CD8-positive, alpha-beta memory T cell (primary cell): Measurements from ENCODE around the gene CDH24. TPM values are rescaled to one million over a fixed set of nuclear protein-coding genes. Genes with fewer than 3 reads are reported as not detected.

Experiments used
- CTCF ChIA-PET: fragments of 350-600 bp; sonication (Branson Sonifier 250); formaldehyde crosslinking; loops from one replicate; lab custom pipeline; 2021; ENCODE audit warnings: antibody characterized with exemption; lab: Charles Lee
- POLR2A ChIA-PET: fragments of 350-600 bp; sonication (Branson Sonifier 250); formaldehyde crosslinking; loops from one replicate; lab custom pipeline; 2021; ENCODE audit warnings: antibody characterized with exemption; lab: Charles Lee
- DNase-seq, 5 donors: peaks; one replicate each; pipeline versions ENCODE4 v3.0.0 to v3.0.0-alpha.2; 2020 to 2022; ENCODE audit warnings: mixed read lengths in 1 of 5
- H3K27ac ChIP-seq: one replicate; pipeline ENCODE4 v1.7.0; 2013; ENCODE audit warnings: low read depth, mild to moderate bottlenecking, low read length, moderate library complexity
- H3K27me3 ChIP-seq: 2 replicates; pipeline ENCODE4 v1.7.0; 2013; ENCODE audit warnings: low read length, mild to moderate bottlenecking; ENCODE audit not compliant: insufficient read depth, poor library complexity, severe bottlenecking
- H3K36me3 ChIP-seq: 2 replicates; pipeline ENCODE4 v1.7.0; 2013; ENCODE audit warnings: mild to moderate bottlenecking, low read length, moderate library complexity; ENCODE audit not compliant: insufficient read depth
- H3K4me1 ChIP-seq: 2 replicates; pipeline ENCODE4 v1.7.0; 2013; ENCODE audit warnings: mild to moderate bottlenecking, low read length, moderate library complexity; ENCODE audit not compliant: insufficient read depth
- H3K4me3 ChIP-seq: 2 replicates; pipeline ENCODE4 v1.7.0; 2013; ENCODE audit warnings: mild to moderate bottlenecking, low read length
- H3K9me3 ChIP-seq: 2 replicates; pipeline ENCODE4 v1.7.0; 2013; ENCODE audit warnings: mild to moderate bottlenecking, low read length
- H3K27ac Mint-ChIP-seq, 8 donors: one replicate each; pipeline ENCODE4 v1.8.0; 2020 to 2021; ENCODE audit warnings: mixed read lengths in 8 of 8, mild to moderate bottlenecking in 6 of 8, inconsistent platforms in 3 of 8, moderate library complexity in 3 of 8
- H3K27me3 Mint-ChIP-seq, 2 donors: one replicate each; pipeline ENCODE4 v1.8.0; 2020 to 2021; ENCODE audit warnings: mixed read lengths in 2 of 2, mild to moderate bottlenecking in 1 of 2, moderate library complexity in 1 of 2
- H3K36me3 Mint-ChIP-seq, 3 donors: one replicate each; pipeline ENCODE4 v1.8.0; 2020 to 2021; ENCODE audit warnings: mixed read lengths in 3 of 3, inconsistent platforms in 1 of 3, mild to moderate bottlenecking in 1 of 3
- H3K4me1 Mint-ChIP-seq, 3 donors: one replicate each; pipeline ENCODE4 v1.8.0; 2020 to 2021; ENCODE audit warnings: mixed read lengths in 3 of 3, inconsistent platforms in 1 of 3, mild to moderate bottlenecking in 1 of 3
- H3K4me3 Mint-ChIP-seq, 7 donors: one replicate each; pipeline ENCODE4 v1.8.0; 2020 to 2021; ENCODE audit warnings: mixed read lengths in 7 of 7, mild to moderate bottlenecking in 6 of 7, moderate library complexity in 4 of 7, inconsistent platforms in 2 of 7
- H3K9me3 Mint-ChIP-seq, 5 donors: one replicate each; pipeline ENCODE4 v1.8.0; 2020 to 2022; ENCODE audit warnings: mixed read lengths in 5 of 5, mild to moderate bottlenecking in 3 of 5, moderate library complexity in 2 of 5, inconsistent platforms in 1 of 5
- polyA plus RNA-seq: library from polyadenylated mRNA; unstranded; fragments of 300-500 nt; fragmentation: Illumina TruSeq; gene quantifications from one replicate; pipeline ENCODE4 v1.2.3, GENCODE V29; 2021
- total RNA-seq, 2 experiments: library from RNA; stranded (reverse); gene quantifications; one replicate each; pipeline ENCODE4 v1.2.3, GENCODE V29; 2021

Gene CDH24
- total and polyA plus RNA-seq, 3 experiments from 2014 or later: 0.36 to 0.88 (median 0.82) TPM

GRCh38 chr14:23093991-23094665 lies 36.8 kb upstream of the CDH24 start:
- Histone ChIP-seq H3K27ac (peak overlapping the region; percentile 97), H3K9me3 (no peaks in the 10 kb centered on the region), H3K27me3 (no peaks in the 10 kb centered on the region), H3K4me1 (peaks cover 38% of the 10 kb centered on the region), H3K36me3 (peaks cover 46% of the 10 kb centered on the region), H3K4me3 (peak overlapping the region; percentile 79)
- Mint-ChIP-seq H3K27me3 (no peaks in the 10 kb centered on the region), H3K36me3 (peaks cover 11 to 56% (median 14%) of the 10 kb centered on the region in 3 donors), H3K9me3 (no peaks in the 10 kb centered on the region), H3K4me1 (peaks cover 17 to 44% (median 44%) of the 10 kb centered on the region in 3 donors), H3K4me3 (no peak overlapping the region), H3K27ac (no peak overlapping the region)
- POLR2A ChIA-PET: interaction anchor here (0.6 to 2.8 kb wide), 12 partner anchors 16 to 1349 kb away, joined by 3 to 32 read pairs (median 8); partner anchors contain the start of genes OXA1L, PPP1R3E, PRMT5 and RBM23
- CTCF ChIA-PET: interaction anchor here (1.0 to 5.1 kb wide), 13 partner anchors 8 to 227 kb away, joined by 3 to 35 read pairs (median 6); partner anchors contain the start of genes AJUBA, CEBPE, PABPN1 and PPP1R3E
- no peak for DNase-seq

GRCh38 chr14:23093526-23093925 lies 36.2 kb upstream of the CDH24 start:
- peak overlapping the region; percentile 97 for H3K27ac ChIP-seq
- peak overlapping the region in 3 of 8 donors; percentile 1 to 37 (median 19) for H3K27ac Mint-ChIP-seq

DNA sequence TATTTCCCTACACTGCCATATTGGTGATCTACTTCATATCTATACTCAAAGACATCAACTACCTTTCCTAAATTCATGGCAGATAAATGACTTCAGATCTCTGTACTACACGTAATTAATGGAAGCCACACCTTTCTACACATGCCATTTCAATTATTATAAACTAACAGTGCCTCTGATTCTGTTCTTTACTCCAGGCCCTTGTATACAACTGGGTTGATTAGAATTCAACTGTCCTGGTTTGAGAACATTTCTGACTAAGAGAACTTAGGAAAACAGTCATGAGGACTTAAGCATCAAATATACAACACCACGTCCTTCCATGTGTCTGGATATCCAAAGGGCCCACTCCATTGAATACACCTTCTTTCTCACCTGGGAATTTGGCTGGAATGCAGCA lies 35.8 kb upstream of the CDH24 start:
- Mint-ChIP-seq H3K27ac (peak overlapping the region in 6 of 8 donors; percentile 1 to 56 (median 16)), H3K27me3 (no peaks in the 10 kb centered on the region), H3K9me3 (no peaks in the 10 kb centered on the region), H3K4me1 (peaks cover 9 to 44% (median 33%) of the 10 kb centered on the region in 3 donors), H3K4me3 (peak overlapping the region in 3 of 7 donors; percentile 34 to 61 (median 35)), H3K36me3 (peaks cover 11 to 53% (median 13%) of the 10 kb centered on the region in 3 donors)
- DNase-seq: no peak
- ChIA-PET POLR2A (interaction anchor here (1.3 kb wide), 1 partner anchor 22 kb away, joined by 3 read pairs; no protein-coding TSS in a partner anchor), CTCF (interaction anchor here (0.9 kb wide), 1 partner anchor 24 kb away, joined by 3 read pairs; no protein-coding TSS in a partner anchor)
- Histone ChIP-seq H3K4me1 (peaks cover 37% of the 10 kb centered on the region), H3K36me3 (peaks cover 41% of the 10 kb centered on the region), H3K4me3 (peak overlapping the region; percentile 79), H3K27ac (no peak overlapping the region), H3K9me3 (no peaks in the 10 kb centered on the region), H3K27me3 (no peaks in the 10 kb centered on the region)

More at GRCh38 chr14:23093526-23093925, 36.2 kb upstream of the CDH24 start:
- Histone ChIP-seq H3K27me3 (no peaks in the 10 kb centered on the region), H3K4me3 (peak overlapping the region; percentile 79), H3K9me3 (no peaks in the 10 kb centered on the region), H3K4me1 (peaks cover 38% of the 10 kb centered on the region), H3K36me3 (peaks cover 41% of the 10 kb centered on the region)
- H3K9me3 Mint-ChIP-seq: no peaks in the 10 kb centered on the region
- CTCF ChIA-PET: interaction anchor here (1.3 to 5.1 kb wide), 4 partner anchors 8 to 31 kb away, joined by 4 to 35 read pairs (median 18); no protein-coding TSS in a partner anchor
- no peak for DNase-seq
- peaks cover 11 to 44% (median 38%) of the 10 kb centered on the region in 3 donors for H3K4me1 Mint-ChIP-seq
- H3K27me3 Mint-ChIP-seq: no peaks in the 10 kb centered on the region
- no peak overlapping the region for H3K4me3 Mint-ChIP-seq
- POLR2A ChIA-PET: interaction anchor here (2.8 kb wide), 1 partner anchor 27 kb away, joined by 32 read pairs; no protein-coding TSS in a partner anchor
- H3K36me3 Mint-ChIP-seq: peaks cover 11 to 53% (median 13%) of the 10 kb centered on the region in 3 donors

DNA sequence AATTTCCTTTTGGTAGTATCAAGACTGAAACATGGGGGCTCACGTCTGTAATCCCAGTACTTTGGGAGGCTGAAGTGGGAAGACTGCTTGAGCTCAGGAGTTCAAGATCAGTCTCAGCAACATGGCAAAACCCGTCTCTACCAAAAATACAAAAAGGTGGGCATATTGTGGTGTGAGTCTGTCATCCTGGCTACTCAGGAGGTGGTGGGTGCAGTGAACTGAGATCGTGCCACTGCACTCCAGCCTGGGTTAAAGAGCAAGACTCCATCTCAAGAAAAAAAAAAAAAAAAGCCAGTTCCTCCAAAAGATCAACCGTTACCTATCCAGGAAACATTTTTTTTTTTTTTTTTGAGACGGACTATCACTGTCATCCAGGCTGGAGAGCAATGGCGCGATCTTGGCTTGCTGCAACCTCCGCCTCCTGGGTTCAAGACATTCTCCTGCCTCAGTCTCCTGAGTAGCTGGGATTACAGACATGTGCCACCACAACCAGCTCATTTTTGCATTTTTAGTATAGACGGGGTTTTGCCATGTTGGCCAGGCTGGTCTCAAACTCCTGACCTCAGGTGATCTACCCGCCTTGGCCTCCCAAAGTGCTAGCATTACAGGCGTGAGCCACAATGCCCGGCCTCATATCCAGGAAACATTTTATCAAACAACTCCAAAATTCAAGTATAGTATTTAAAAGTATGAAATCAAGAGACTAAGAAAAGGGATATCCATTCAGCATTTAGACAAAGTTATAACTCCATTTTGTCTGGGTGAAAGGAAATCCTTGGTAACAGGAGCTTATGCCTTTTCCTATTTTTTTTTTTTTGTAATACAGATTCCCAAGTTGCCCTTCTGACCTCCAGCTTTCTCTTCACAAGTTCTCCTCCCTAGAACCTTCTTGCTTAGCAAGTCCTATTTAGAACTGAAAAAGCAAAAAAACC lies 34.2 kb upstream of the CDH24 start:
- Mint-ChIP-seq H3K4me3 (no peak overlapping the region), H3K9me3 (no peaks in the 10 kb centered on the region), H3K4me1 (peaks cover 21 to 38% (median 33%) of the 10 kb centered on the region in 3 donors), H3K36me3 (peaks cover 8 to 57% (median 20%) of the 10 kb centered on the region in 3 donors), H3K27me3 (no peaks in the 10 kb centered on the region), H3K27ac (peak overlapping the region in 2 of 8 donors; percentile 26 to 58)
- H3K36me3 ChIP-seq: peaks cover 50% of the 10 kb centered on the region
- H3K27me3 ChIP-seq: no peaks in the 10 kb centered on the region
- H3K27ac ChIP-seq: no peak overlapping the region
- H3K9me3 ChIP-seq: no peaks in the 10 kb centered on the region
- H3K4me1 ChIP-seq: peaks cover 22% of the 10 kb centered on the region
- POLR2A ChIA-PET: interaction anchor here (0.5 to 1.3 kb wide), 3 partner anchors 20 to 340 kb away, joined by 3 to 4 read pairs (median 3); no protein-coding TSS in a partner anchor
- CTCF ChIA-PET: interaction anchor here (0.7 to 2.0 kb wide), 5 partner anchors 15 to 105 kb away, joined by 3 to 6 read pairs (median 3); no protein-coding TSS in a partner anchor
- DNase-seq: no peak
- H3K4me3 ChIP-seq: no peak overlapping the region

DNA sequence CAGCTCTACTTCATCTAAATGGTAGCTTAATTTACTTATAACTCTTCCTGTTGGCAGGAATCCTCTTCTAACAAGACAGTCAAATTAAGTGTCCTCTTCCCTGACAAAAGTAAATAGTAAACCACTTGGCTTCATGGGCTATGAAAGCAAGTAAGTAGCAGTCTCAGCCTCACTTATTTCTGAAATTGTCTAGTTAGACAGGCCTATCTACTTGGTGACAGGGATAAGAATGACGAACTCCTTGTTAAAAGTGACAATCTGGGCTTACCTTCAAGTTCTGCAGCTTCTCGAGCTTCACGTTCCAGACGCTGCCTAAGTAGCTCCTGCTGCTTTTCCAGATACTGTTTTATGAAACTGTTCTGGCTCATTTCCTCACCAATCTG lies 32.9 kb upstream of the CDH24 start:
- Mint-ChIP-seq H3K27ac (no peak overlapping the region), H3K4me3 (no peak overlapping the region), H3K4me1 (peaks cover 31 to 43% (median 37%) of the 10 kb centered on the region in 3 donors), H3K9me3 (no peaks in the 10 kb centered on the region), H3K36me3 (peaks cover 8 to 70% (median 21%) of the 10 kb centered on the region in 3 donors), H3K27me3 (no peaks in the 10 kb centered on the region)
- Histone ChIP-seq H3K27ac (no peak overlapping the region), H3K4me3 (no peak overlapping the region), H3K4me1 (peaks cover 20% of the 10 kb centered on the region), H3K9me3 (no peaks in the 10 kb centered on the region), H3K27me3 (no peaks in the 10 kb centered on the region), H3K36me3 (peaks cover 63% of the 10 kb centered on the region)
- no peak for DNase-seq
- POLR2A ChIA-PET: no interaction called here
- CTCF ChIA-PET: interaction anchor here (1.2 to 2.0 kb wide), 5 partner anchors 13 to 33 kb away, joined by 4 to 11 read pairs (median 5); partner anchors contain the start of gene CDH24

GRCh38 chr14:23089498-23090253 lies 32.4 kb upstream of the CDH24 start:
- peak overlapping the region in 2 of 7 donors; percentile 6 to 36 for H3K4me3 Mint-ChIP-seq
- Histone ChIP-seq H3K4me3 (no peak overlapping the region), H3K36me3 (peaks cover 64% of the 10 kb centered on the region), H3K27me3 (no peaks in the 10 kb centered on the region), H3K27ac (no peak overlapping the region), H3K4me1 (peaks cover 20% of the 10 kb centered on the region), H3K9me3 (no peaks in the 10 kb centered on the region)
- no peaks in the 10 kb centered on the region for H3K27me3 Mint-ChIP-seq
- H3K36me3 Mint-ChIP-seq: peaks cover 8 to 76% (median 21%) of the 10 kb centered on the region in 3 donors
- DNase-seq: no peak
- POLR2A ChIA-PET: no interaction called here
- peaks cover 33 to 45% (median 39%) of the 10 kb centered on the region in 3 donors for H3K4me1 Mint-ChIP-seq
- H3K9me3 Mint-ChIP-seq: no peaks in the 10 kb centered on the region
- peak overlapping the region in 3 of 8 donors; percentile 3 to 63 (median 15) for H3K27ac Mint-ChIP-seq
- CTCF ChIA-PET: interaction anchor here (1.2 to 1.6 kb wide), 4 partner anchors 12 to 32 kb away, joined by 4 to 11 read pairs (median 5); partner anchors contain the start of gene CDH24

GRCh38 chr14:23086565-23086964 lies 29.2 kb upstream of the CDH24 start:
- ChIA-PET CTCF (interaction anchor here (1.5 to 2.1 kb wide), 3 partner anchors 8 to 18 kb away, joined by 4 to 9 read pairs (median 6); partner anchors contain the start of genes ACIN1 and C14orf119), POLR2A (no interaction called here)
- Mint-ChIP-seq H3K27me3 (no peaks in the 10 kb centered on the region), H3K4me1 (peaks cover 22 to 47% (median 36%) of the 10 kb centered on the region in 3 donors), H3K4me3 (no peak overlapping the region), H3K9me3 (no peaks in the 10 kb centered on the region), H3K27ac (no peak overlapping the region), H3K36me3 (peaks cover 8 to 77% (median 16%) of the 10 kb centered on the region in 3 donors)
- H3K9me3 ChIP-seq: no peaks in the 10 kb centered on the region
- H3K27ac ChIP-seq: no peak overlapping the region
- no peak overlapping the region for H3K4me3 ChIP-seq
- H3K36me3 ChIP-seq: peaks cover 60% of the 10 kb centered on the region
- no peaks in the 10 kb centered on the region for H3K4me1 ChIP-seq
- H3K27me3 ChIP-seq: no peaks in the 10 kb centered on the region
- DNase-seq: no peak
